NCI-H2196 (cell line): ENCODE results near the gene PPFIA4.

Experiments
- DNase-seq: peaks from one replicate; lab custom pipeline; 2025; ENCODE audit not compliant: unreplicated experiment; lab: John Stamatoyannopoulos, UW

The PPFIA4 gene

DNA sequence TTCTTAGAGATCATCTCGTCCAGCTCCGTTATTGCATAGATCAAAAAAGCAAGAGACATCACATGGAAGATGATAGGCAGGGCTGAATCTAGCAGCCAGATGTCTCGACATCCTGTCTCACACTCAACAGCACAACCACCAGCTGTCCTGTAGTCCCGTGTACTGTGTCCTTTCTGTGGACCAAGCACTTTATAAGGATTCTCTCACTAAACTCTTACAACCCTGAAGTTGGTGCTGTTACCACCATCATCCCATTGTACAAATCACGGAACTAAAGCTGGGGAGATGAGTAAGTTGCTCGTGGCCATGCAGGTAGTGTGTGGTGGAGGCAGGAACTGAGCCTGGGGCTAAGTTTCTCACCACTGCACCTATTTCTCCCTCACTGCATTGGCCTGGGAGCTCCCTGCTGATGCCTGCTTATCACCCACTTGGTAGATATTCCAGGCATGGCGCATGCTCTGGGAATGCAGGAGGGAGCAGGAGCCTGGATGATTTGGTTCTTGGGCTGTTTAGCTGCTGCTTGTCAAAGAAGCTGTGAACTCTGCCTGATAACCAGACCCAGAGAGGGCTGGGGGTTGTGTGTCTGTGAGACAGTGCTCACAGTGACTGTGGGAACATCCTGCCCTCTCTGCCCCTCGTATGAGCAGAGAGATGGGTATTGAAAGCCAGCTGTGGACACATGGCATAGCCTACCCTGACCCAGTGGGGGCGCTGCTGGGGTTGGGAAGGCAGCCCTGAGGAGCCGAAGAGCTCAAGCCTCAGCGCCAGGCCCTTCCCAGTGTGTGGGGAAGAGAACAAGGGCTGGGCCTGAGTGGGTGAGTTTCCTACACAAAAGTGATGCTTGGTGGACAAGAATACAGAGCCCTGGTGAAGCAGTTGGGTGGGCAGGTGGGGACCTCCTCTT, 13.6 kb downstream of the PPFIA4 start:
- peak; percentile 39 for DNase-seq

DNA sequence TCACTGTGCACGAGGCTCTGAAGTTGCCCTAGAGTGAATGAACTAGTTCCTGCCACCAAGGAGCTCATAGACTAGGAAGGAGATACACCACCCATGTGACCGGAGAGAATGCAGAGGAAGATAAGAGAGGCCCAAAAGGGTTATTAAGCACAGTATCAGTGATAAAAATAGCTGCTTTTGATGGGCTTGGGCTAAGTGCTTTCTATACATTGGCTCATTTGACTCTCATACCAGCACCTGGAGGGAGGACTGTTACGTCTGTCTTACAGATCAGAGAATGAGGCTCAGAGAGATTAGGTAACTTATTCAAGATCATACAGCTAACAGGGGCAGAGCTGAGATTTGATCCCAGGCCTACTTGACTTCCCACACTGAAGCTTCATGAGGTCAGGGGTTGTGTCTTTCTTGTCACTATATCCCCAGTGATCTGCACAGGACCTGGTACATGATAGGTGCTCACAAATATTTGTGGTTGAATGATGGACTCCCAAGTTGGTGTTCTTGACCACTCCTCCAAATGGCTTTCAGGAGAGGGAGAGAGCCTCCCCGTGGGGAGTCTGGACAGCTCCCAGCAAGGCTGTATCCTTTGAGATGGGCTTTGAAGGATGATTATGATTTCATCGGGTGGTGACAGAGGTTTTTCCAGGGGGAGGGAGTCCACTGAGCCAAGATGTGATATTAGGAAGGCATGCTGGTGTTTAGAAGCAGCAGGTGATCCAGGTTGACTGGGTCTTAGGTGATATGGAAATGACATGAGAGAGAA, 14.4 kb downstream of the PPFIA4 start:
- DNase-seq = no peak

DNA sequence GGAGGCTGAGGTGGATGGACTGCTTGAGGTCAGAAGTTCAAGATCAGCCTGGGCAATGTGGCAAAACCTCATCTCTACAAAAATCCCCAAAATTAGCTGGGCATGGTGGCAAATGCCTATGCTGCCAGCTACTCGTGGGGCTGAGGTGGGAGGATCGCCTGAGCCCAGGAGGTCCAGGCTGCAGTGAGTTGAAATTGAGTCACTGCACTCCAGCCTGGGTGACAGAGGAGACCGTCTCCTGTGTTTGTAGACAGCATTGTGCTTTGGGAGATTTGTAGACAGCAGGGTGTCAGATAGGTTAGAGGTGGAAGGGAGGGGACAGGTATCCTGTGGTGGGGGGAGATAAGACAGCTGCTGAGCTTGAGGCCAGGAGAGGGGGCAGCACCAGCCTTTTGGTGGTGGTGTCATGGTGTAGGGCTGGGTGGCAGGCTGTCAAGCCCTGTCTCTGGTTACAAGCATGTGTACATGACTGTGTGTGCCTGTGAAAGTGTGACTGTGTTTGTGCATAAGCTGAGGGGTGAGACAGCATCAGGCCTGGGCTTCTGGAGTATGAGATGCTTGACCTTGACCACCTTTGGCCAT, 15.2 kb downstream of the PPFIA4 start:
- DNase-seq = no peak

DNA sequence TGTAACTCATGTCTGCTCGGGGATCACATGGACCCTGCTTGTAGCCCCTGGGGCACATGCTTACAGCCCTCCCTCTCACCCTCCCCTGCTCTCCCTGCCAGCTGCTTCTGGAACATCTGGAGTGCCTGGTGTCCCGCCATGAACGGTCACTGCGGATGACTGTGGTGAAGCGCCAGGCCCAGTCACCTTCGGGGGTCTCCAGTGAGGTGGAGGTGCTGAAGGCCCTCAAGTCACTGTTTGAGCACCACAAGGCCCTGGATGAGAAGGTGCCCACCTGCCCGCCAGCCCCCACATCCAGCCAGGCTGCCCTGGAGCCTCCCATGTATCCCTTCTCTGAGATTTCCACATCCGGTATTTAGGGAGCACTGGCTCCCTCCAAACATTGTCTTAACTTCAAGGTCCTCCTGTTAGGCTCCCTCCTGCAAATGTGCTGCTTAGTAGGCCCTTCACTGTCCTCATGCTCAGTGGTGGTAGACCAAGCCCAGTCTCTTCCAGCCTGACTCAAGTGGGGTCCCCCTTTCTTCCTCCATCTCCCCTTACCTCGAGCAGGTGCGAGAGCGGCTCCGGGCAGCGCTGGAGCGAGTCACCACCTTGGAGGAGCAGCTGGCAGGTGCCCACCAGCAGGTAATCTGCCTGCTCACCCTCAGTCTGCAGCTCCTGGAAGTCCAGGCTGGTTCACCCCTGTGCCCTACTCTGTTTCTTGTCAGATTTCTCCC, 17.7 kb downstream of the PPFIA4 start:
- no peak for DNase-seq

DNA sequence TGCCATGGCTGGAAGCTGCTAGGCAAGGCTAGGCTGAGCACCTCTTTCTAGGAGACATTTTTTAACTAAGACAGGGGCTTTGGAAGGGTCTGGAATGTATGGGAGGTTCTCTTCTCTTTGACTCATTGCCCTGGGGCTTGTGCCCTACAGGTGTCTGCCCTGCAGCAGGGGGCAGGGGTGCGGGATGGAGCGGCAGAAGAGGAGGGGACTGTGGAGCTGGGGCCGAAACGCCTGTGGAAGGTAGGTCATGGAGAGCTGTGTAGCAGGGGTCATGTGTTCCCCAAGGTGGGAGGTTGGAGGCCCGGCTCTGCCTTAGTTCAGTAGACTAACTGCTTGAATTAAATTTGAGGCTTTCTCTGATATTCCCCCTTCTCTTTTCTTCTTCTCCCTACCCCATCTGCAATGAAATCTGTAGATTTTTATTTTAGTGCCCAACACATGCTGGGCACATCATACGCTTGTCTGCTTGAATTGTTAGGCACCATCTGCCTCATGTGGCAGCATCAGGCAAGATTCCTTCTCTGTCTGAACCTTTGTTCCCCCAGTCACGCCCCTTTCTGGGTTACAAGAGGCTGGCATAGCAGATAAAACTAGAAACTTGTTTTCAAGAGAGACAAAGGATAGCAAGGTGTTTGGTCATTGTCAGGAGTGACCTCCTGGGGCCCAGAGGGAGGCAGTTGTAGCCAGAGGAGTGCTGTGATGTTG, 18.4 kb downstream of the PPFIA4 start:
- no peak for DNase-seq

DNA sequence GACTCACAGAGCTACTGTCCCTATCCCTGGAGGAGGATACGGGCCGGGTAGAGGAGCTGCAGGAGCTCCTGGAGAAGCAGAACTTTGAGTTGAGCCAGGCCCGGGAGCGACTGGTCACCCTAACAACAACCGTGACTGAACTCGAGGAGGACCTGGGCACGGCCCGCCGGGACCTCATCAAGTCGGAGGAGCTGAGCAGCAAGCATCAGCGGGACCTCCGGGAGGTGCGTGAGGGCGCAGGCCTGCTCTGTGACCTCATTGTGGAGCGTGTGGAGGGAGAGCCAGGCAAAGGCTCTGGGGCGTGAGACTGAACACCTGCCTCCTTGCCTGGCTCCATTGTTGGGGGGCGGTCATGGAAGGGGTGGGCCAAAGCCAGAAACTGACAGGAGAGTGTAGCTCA, 19.0 kb downstream of the PPFIA4 start:
- DNase-seq = no peak

DNA sequence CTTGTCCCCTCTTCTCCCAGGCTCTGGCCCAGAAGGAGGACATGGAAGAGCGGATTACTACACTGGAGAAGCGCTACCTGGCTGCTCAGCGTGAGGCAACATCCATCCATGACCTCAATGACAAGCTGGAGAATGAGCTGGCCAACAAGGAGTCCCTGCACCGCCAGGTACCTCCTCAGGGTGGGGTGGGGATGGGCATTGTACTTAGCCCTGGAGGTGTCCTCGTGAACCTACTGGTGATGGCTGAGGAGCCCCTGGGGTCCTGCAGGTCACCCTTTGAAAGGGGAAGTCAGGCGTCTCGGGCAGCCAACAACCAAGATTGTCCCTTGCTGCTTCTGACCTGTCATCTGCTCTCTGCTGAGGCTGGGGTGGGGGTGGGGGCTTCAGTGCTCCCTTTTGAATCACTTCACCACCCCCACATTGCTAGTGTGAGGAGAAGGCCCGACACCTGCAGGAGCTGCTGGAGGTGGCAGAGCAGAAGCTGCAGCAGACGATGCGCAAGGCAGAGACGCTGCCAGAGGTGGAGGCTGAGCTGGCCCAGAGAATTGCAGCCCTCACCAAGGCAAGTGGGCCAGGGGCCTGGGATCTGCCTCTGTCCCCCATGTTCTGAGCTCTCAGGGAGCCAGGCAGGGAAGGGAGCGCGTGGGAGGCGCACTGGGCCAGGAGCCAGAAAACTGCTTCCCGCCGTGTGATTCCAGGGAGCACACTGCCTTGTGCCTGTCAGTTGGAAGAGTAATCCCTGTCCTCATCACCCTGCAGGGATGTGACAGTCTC, 19.7 kb downstream of the PPFIA4 start:
- DNase-seq = no peak

DNA sequence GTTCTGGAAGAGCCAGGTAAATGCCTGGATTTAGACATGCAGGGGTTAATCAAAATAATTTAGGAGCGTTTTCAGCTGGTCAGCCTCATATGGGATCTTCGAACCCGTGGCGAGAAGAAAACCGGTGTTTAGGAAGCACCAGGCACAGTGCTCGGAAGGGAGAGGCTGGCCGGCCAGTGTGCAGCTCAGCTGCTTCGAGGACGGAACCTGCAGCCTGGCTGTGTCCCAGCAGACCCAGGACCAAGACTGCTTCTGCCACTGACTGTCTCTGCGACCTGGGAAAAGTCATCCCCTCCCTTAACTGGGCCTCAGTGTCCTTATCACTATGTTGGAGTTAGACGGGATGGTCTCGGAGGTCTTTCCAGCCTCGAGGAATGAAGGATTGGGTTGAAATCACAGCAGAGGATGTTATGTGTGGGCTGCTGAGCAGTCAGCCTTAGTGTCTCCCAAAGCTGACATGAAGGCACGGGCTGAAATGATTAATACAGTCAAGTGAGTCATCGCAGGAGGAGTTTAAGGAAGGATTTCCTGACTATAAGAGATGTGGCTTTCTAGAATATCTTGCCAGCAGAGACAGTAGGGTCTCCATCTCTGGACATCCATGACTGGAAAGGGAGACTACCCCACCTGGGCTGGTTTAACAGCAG, 20.8 kb downstream of the PPFIA4 start:
- DNase-seq = no peak

DNA sequence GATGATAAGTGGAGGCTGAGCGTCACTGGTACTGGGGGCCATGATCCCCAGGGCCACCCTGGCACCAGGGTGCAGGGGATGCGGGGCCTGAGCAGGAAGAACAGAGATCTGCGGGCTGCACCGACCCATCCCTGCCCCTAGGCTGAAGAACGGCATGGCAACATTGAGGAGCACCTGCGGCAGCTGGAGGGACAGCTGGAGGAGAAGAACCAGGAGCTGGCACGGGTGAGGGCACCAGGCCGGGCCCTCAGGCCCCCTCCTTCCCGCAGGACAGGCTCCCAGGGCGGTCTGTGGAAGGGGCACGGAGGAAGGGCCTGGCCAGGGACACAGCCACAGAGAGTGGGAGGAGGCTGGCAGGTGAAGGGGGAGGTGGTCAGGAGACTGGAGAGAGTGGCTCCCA, 21.8 kb downstream of the PPFIA4 start:
- DNase-seq = no peak

DNA sequence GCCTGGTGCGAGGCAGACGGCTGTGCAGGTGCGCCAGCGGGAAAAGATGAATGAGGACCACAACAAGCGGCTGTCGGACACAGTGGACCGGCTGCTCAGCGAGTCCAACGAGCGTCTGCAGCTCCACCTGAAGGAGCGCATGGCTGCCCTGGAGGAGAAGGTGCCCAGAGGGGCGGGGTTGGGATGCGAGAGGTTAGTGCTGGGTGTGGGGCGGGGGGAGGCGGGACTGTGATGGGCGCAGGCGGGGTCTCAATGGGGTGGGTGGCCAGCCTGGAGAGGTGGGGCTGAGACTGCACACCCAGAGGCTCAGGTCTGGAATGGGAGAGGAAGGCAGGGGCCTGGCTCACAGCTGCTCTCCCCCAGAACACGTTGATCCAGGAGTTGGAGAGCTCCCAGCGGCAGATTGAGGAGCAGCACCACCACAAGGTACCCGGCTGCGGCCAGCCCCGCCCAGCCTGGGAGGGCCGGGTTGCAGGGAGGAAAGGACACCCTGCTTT, 22.3 kb downstream of the PPFIA4 start:
- DNase-seq = no peak

DNA sequence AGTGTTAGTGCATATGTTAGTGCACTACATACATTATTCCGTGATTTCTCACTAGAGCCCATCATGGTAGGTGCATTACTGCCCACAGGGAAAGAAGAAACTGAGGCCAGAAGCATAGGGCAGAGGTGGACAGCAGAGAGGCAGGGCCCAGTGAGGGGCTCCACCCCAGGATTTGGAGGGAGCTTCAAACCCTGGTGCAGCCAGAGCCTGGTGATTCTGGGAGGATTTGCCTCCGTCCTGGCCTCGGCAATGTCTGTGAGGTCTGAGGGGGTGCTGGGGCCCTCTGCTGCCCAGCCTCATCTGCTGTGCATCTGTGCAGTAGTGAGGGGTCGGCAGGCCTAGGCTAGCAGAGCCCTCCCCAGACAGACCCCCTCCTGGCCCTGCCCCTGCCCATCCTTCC, 22.8 kb downstream of the PPFIA4 start:
- no peak for DNase-seq

DNA sequence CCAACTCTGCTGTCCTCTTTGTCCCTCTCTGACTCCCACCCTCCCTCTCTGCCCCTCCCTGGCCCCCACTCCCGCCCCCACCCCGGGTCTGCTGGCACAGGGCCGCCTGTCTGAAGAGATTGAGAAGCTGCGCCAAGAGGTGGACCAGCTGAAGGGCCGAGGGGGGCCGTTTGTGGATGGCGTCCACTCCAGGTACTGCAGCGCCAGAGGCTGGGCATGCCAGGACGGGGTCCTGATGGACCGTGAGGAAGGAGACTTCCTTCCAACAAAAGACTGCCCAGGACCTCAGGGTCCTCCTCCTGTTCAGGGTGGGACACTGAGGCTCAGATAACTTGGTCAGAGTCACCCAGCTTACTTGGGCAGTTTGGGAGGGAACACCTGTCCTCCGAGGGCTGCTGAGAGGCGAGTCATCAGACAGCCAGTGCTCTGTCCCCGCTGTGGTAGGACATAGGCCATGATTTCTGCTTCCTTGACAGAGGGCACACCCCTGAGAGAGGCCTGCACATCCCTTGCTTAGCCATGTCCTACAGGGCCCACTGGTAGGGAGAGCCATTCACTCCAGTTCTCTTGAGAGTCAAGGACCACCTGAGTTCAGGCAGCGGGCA, 23.4 kb downstream of the PPFIA4 start:
- DNase-seq = no peak

DNA sequence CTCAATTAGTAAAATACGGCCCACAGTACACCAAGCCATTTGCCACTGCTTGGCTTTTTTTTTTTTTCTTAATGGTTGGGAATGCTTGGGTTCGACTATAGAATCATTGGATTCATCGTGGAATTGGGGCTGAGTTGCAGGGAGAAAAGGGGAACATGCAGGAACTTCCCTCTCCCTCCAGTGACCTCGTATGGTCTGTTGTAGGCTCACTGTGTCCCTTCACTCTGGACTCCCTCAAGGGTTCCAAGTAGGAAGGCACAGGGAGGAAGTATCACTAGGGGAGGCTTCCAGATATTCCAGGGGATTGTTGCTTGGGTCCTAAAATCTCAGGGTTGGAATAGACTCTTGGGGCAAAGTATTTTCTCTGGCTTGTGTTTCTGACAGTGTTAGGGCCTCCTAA, 24.5 kb downstream of the PPFIA4 start:
- no peak for DNase-seq

DNA sequence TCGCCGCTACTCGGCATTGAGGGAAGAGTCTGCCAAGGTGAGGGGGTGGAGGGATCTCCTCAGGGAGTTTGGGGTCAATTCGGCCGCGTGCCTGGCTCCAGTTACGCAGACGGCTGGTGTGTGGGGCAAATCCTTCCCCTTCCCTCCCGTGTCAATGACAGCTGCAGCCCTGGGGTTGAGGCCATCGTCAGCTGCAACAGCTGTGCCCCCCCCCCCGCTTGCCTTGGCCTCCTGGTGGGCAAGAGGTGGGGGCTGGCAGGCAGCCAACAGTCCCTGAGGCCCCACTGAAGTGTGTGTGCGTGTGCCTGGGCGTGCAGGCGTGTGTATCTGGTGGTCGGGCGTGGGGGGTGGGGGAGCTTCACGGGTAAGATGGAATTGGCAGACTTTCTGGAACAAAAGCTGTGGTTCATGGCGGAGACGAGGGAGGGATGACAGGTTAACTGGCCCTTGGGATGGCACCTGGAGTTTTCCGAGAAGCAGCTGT, 25.6 kb downstream of the PPFIA4 start:
- no peak for DNase-seq

DNA sequence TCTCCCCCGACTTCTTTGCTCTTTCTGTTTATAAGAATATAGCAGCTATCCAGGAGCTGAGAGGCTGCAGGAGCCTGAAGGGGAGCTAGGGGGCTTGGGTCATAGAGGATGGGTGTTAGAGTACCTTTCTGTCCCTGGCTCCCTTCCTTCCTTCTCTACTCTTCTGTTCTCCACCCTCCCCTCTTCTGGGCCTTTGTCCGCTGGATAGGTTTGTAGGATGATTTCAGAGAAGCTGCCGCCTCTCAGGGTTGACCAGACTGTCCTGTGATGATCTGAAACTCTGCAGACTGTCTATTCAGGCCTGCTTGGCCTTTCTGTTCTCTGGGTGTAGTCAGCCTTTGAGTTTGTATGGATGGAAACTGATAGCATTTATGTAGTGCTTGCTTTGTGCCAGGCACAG, 26.3 kb downstream of the PPFIA4 start:
- no peak for DNase-seq

DNA sequence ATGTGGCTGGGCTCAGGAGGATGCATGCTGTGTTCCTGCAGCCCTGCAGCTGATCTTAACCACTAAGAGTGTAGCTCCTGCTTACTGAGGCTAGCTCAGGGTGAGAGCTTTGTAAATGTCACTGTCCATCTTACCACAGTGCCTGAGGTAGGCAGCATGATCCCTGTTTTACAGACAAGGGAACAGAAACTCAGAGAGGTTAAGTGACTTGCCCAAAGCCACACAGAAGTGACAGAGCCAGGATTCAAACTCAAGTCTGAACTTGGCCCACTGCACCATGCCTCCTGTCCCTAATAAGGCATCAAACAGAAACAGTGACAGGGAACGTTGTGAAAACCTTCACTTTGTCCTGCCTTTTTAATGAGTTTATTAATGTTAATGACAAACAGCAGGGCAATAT, 27.9 kb downstream of the PPFIA4 start:
- DNase-seq = no peak

DNA sequence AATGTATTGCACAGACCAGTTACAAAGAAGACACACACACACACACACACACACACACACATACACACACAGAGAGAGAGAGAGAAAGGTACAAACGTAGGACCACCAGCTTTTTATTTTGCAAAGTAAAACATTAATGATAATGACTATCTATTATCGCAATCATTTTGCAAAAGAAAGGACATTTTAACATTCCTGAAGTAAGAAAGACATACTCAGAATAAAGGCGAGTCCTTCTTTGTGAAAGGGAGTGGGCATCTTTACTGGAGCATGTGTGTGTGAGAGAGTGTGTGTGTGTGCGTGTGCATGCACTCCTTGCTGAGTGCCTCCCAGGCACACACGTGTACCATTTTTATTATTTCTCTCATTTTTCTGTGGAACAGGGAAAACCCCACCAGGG, 28.4 kb downstream of the PPFIA4 start:
- no peak for DNase-seq

DNA sequence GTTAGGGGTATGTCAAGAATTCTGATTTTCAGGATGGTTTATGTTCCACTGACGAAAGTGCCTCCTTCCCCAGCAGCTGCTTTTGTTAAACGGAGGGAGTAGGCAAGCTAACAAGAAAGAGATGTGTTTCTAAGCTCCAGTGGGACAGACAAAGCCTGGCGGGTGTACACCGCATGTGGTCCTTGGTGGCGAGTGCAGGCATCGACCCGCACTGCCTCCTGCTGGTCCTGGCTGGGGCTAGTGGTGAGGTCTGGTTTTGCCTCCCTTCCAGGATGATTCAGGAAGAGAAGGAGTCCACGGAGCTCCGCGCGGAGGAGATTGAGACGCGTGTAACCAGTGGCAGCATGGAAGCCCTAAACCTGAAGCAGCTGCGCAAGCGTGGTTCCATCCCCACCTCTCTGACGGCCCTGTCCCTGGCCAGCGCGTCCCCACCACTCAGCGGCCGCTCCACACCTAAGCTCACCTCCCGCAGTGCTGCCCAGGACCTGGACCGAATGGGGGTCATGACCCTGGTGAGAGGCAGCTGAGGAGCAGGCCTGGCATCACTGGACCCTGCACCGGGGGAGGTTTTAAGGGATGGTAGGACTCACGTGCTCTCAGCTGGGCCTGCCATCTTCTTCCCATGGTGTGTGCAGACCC, 29.0 kb downstream of the PPFIA4 start:
- DNase-seq = no peak
